Measurements from ENCODE around the gene ACTBL2. TPM values are rescaled to one million over a fixed set of nuclear protein-coding genes. Genes with fewer than 3 reads are reported as not detected.

The ACTBL2 gene
- total RNA-seq, result 0.21 and 2.2 TPM in 2 replicates

GRCh38 chr5:57482671-57483106, at the start of gene ACTBL2:
Gene ACTBL2, minus strand, starts transcription at chr5:57482811. Its CDS starts 104 bp downstream, at chr5:57482707.

All from tracheal epithelial cell (primary cell).